Kidney (tissue), 14 donors: ENCODE results near the gene NRXN3. TPM values are rescaled to one million over a fixed set of nuclear protein-coding genes. Genes with fewer than 3 reads are reported as not detected.

Source experiments
- DNase-seq, 5 donors: peaks; one replicate each; pipeline ENCODE4 v3.0.0-alpha.2; 2013 to 2020
- FAIRE-seq: peaks from 2 replicates; lab custom pipeline; 2012; peaks lifted over from hg19 to GRCh38; lab: Jason Lieb, UNC
- H3K27ac ChIP-seq, 2 donors: one replicate each; pipeline ENCODE4 v1.7.0; 2013; ENCODE audit warnings: low read depth in 2 of 2, low read length in 2 of 2, inconsistent platforms in 1 of 2
- H3K27me3 ChIP-seq: one replicate; pipeline ENCODE4 v1.7.1; 2013; ENCODE audit warnings: low read length, inconsistent platforms; ENCODE audit not compliant: control insufficient read depth, insufficient read depth
- H3K36me3 ChIP-seq, 3 donors: one replicate each; pipeline versions ENCODE4 v1.7.0 to v1.7.1; 2013; ENCODE audit warnings: low read length in 3 of 3, control low read depth in 1 of 3, inconsistent platforms in 1 of 3; ENCODE audit not compliant: insufficient read depth in 3 of 3, control insufficient read depth in 2 of 3
- H3K4me1 ChIP-seq, 3 donors: one replicate each; pipeline versions ENCODE4 v1.7.0 to v1.7.1; 2013; ENCODE audit warnings: low read length in 3 of 3, inconsistent platforms in 1 of 3, low read depth in 1 of 3; ENCODE audit not compliant: control insufficient read depth in 2 of 3, insufficient read depth in 2 of 3
- H3K4me3 ChIP-seq, 3 donors: one replicate each; pipeline versions ENCODE4 v1.7.0 to v1.8.1; 2013; ENCODE audit warnings: low read length in 3 of 3, control low read depth in 1 of 3, inconsistent platforms in 1 of 3
- H3K9ac ChIP-seq, 3 donors: one replicate each; pipeline versions ENCODE4 v1.7.0 to v1.7.1; 2013; ENCODE audit warnings: low read length in 3 of 3, control low read depth in 1 of 3, inconsistent platforms in 1 of 3
- H3K9me3 ChIP-seq, 3 donors: one replicate each; pipeline versions ENCODE4 v1.7.0 to v1.7.1; 2013; ENCODE audit warnings: low read length in 3 of 3, control low read depth in 1 of 3, inconsistent platforms in 1 of 3; ENCODE audit not compliant: control insufficient read depth in 2 of 3, insufficient read depth in 1 of 3
- intact Hi-C: fragments of 100-400 bp; cut with DNase I; formaldehyde crosslinking; loops from one replicate; pipeline ENCODE4 v1.11.1; 2022
- polyA plus RNA-seq: library from polyadenylated mRNA; stranded (reverse); fragments of 350-450 nt; fragmentation: Illumina TruSeq; extraction: RNeasy Lipid Tissue Mini Kit (QIAGEN cat#74804); gene quantifications from one replicate; pipeline ENCODE4 v1.2.3, GENCODE V29; 2014; ENCODE audit warnings: low read depth, low replicate concordance; ENCODE audit not compliant: insufficient read depth
- total RNA-seq: library from RNA; stranded (reverse); fragmentation: NEBNext Ultra II Directional; extraction: Animal tissue kit (Norgen Biotek cat#: 25700); gene quantifications from one replicate; pipeline ENCODE4 v1.2.1, GENCODE V29; 2021
- TF ChIP-seq, protein P1 (sequence below): IDR thresholded peaks from 3 replicates; pipeline ENCODE4 v1.5.1; 2012; ENCODE audit warnings: mild to moderate bottlenecking, moderate library complexity, borderline replicate concordance; ENCODE audit not compliant: insufficient read depth; ENCODE audit errors: extremely low read depth
- donor health status: control.
- donor health status: control.
- donor health status: control.
- donor health status: control.
- donor health status: control.
- donor health status: DM: yes; HTN: yes; CAD: no.
- donor health status: Normal renal cell carcinoma (clear cell type).

Gene NRXN3
- total and polyA plus RNA-seq, 2 donors from 2014 or later: 1.5 to 2.4 TPM

- H3K27me3 ChIP-seq: no peaks in the 10 kb centered on the region
- intact Hi-C loops: no loop called here
- H3K4me1 ChIP-seq: no peaks in the 10 kb centered on the region
- H3K9me3 ChIP-seq: no peaks in the 10 kb centered on the region
- H3K36me3 ChIP-seq: no peaks in the 10 kb centered on the region
- H3K4me3 ChIP-seq: no peak overlapping the region
- no peak overlapping the region for H3K9ac ChIP-seq
- TF ChIP-seq, protein P1, sequence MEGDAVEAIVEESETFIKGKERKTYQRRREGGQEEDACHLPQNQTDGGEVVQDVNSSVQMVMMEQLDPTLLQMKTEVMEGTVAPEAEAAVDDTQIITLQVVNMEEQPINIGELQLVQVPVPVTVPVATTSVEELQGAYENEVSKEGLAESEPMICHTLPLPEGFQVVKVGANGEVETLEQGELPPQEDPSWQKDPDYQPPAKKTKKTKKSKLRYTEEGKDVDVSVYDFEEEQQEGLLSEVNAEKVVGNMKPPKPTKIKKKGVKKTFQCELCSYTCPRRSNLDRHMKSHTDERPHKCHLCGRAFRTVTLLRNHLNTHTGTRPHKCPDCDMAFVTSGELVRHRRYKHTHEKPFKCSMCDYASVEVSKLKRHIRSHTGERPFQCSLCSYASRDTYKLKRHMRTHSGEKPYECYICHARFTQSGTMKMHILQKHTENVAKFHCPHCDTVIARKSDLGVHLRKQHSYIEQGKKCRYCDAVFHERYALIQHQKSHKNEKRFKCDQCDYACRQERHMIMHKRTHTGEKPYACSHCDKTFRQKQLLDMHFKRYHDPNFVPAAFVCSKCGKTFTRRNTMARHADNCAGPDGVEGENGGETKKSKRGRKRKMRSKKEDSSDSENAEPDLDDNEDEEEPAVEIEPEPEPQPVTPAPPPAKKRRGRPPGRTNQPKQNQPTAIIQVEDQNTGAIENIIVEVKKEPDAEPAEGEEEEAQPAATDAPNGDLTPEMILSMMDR: no peak
- DNase-seq (no peak), FAIRE-seq (no peak)
- H3K27ac ChIP-seq: no peak overlapping the region
These were observed 635.4 kb downstream of the NRXN3 start for GRCh38 chr14:78805570-78805969.

DNA sequence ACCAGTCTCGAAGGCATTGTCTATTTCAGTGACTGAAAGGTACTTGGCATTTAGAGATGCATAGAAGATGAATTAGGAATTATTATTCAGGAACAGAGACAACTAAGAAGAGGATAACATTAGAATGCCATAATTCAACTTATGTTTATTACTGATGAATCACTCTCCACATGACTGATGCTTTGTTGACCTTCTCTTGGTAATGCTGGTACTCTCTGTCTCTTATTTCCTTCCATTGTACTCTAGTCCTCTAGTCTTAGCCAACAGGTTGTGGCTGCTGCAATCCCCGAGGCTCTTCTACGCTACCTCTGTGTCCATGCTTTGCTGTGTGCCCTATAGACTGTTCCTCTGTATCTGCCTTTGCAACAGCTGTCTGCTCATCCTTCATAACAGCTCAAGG is 652.9 kb downstream of the NRXN3 start:
- Histone ChIP-seq H3K9me3 (no peaks in the 10 kb centered on the region), H3K4me1 (no peaks in the 10 kb centered on the region), H3K36me3 (no peaks in the 10 kb centered on the region), H3K27me3 (no peaks in the 10 kb centered on the region), H3K4me3 (no peak overlapping the region), H3K9ac (no peak overlapping the region), H3K27ac (no peak overlapping the region)
- intact Hi-C loops: no loop called here
- DNase-seq (no peak), FAIRE-seq (no peak)
- TF ChIP-seq, protein P1: no peak

DNA sequence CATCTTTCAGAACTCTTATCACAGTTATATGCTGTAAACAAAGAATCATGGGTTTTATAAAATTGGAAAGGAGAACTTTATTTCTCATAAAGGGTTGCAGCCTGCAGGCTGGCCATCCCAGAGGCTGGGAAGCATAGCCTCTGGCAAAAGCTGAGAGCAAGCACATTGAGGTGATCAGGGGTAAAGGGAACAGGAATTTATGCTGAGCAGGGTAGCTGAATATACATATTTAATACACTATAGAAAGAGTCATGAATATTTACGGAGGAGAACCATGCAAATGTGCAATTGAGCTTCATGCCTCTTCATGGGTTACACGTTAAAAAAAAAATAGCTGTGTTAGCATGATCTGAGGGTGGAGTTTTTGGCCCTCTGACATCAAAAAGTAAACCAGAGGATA is 653.3 kb downstream of the NRXN3 start:
- DNase-seq: no peak
- no peak for FAIRE-seq
- H3K27me3 ChIP-seq: no peaks in the 10 kb centered on the region

More for the DNA sequence above, 653.3 kb downstream of the NRXN3 start:
- no peak overlapping the region for H3K4me3 ChIP-seq
- intact Hi-C loops: no loop called here
- H3K36me3 ChIP-seq: no peaks in the 10 kb centered on the region
- H3K4me1 ChIP-seq: no peaks in the 10 kb centered on the region
- no peak overlapping the region for H3K27ac ChIP-seq
- TF ChIP-seq, protein P1: no peak
- H3K9ac ChIP-seq: no peak overlapping the region
- no peaks in the 10 kb centered on the region for H3K9me3 ChIP-seq
